GM12878 (cell line): Measurements from ENCODE around the gene CCDC136. TPM values are rescaled to one million over a fixed set of nuclear protein-coding genes. Genes with fewer than 3 reads are reported as not detected.
A peak's percentile ranks its signal among the peaks of the same experiment; 100 is the strongest.

ENCODE experiments used
- ATAC-seq: fragments of 200-7000 bp; cut with Tn5 transposase; 3 replicates; pipeline ENCODE4 v1.9.1; 2020; ENCODE audit warnings: mild to moderate bottlenecking, moderate library complexity
- BruUV-seq: library from RNA; stranded (reverse); fragments of 400-500 nt; replicated peaks from 2 replicates; lab custom pipeline; 2021; lab: Mats Ljungman, UMichigan
- CTCF ChIA-PET: fragments of 300-600 bp; sonication (Branson Sonifier 250); formaldehyde crosslinking; extraction: SDS; loops from one replicate; lab custom pipeline; 2021; ENCODE audit warnings: inconsistent platforms; lab: Yijun Ruan, JAX
- POLR2A ChIA-PET: fragments of 350-600 bp; formaldehyde crosslinking; extraction: SDS; loops from one replicate; lab custom pipeline; 2021; ENCODE audit warnings: inconsistent platforms; lab: Charles Lee
- RAD21 ChIA-PET: fragments of 300-600 bp; sonication (Branson Sonifier 250); formaldehyde crosslinking; loops from one replicate; lab custom pipeline; 2023; ENCODE audit warnings: antibody characterized with exemption; ENCODE audit not compliant: unreplicated experiment; lab: Charles Lee
- SMC1A ChIA-PET: fragments of 300-600 bp; sonication (Branson Sonifier 250); formaldehyde crosslinking; loops from one replicate; lab custom pipeline; 2023; ENCODE audit not compliant: unreplicated experiment, uncharacterized antibody; lab: Charles Lee
- DNase-seq: peaks from one replicate; pipeline ENCODE4 v3.0.0-alpha.2; 2011; ENCODE audit warnings: low read depth, low spot score
- FAIRE-seq: peaks from 3 replicates; lab custom pipeline; 2011; peaks lifted over from hg19 to GRCh38; lab: Jason Lieb, UNC
- H2AFZ ChIP-seq: 2 replicates; pipeline ENCODE4 v1.6.0; 2011; ENCODE audit warnings: low read depth, low read length, control low read depth; ENCODE audit not compliant: control insufficient read depth
- H3K27ac ChIP-seq: 2 replicates; pipeline ENCODE4 v1.5.1; 2011; ENCODE audit warnings: control low read depth; ENCODE audit not compliant: control insufficient read depth, insufficient read depth
- H3K27me3 ChIP-seq, 2 experiments: replicated peaks in 1 of 2; 2 replicates each; pipeline versions ENCODE4 v1.6.0 to v1.6.1; 2011; ENCODE audit warnings: low read length in 1 of 2; ENCODE audit not compliant: control insufficient read depth in 2 of 2, insufficient read depth in 2 of 2
- H3K36me3 ChIP-seq, 2 experiments: 2 replicates each; pipeline ENCODE4 v1.5.1; 2011; ENCODE audit warnings: low read length in 1 of 2; ENCODE audit not compliant: control insufficient read depth in 2 of 2, insufficient read depth in 2 of 2
- H3K4me1 ChIP-seq: 2 replicates; pipeline ENCODE4 v1.6.1; 2011; ENCODE audit warnings: mild to moderate bottlenecking, low read length, moderate library complexity, mixed read lengths; ENCODE audit not compliant: control insufficient read depth, insufficient read depth
- H3K4me2 ChIP-seq: 2 replicates; pipeline ENCODE4 v1.6.0; 2011; ENCODE audit warnings: control low read depth; ENCODE audit not compliant: control insufficient read depth, insufficient read depth
- H3K4me3 ChIP-seq: fragments of 200-600 bp; sonication (generic); 2 replicates; pipeline ENCODE4 v1.5.1; 2016
- H3K79me2 ChIP-seq: 2 replicates; pipeline ENCODE4 v1.6.0; 2011; ENCODE audit warnings: low read length; ENCODE audit not compliant: control insufficient read depth, insufficient read depth
- H3K9ac ChIP-seq: 2 replicates; pipeline ENCODE4 v1.8.0; 2011; ENCODE audit warnings: low read length, control low read depth, mixed read lengths; ENCODE audit not compliant: control insufficient read depth, insufficient read depth
- H3K9me3 ChIP-seq: replicated peaks from 3 replicates; pipeline ENCODE4 v1.5.1; 2011; ENCODE audit warnings: mild to moderate bottlenecking, low read length; ENCODE audit not compliant: control insufficient read depth, insufficient read depth
- H4K20me1 ChIP-seq: 2 replicates; pipeline ENCODE4 v1.6.0; 2011; ENCODE audit not compliant: control insufficient read depth, insufficient read depth
- CEBPB ChIP-seq, 2 experiments: fragments of 150-350 bp in 1 of 2; IDR thresholded peaks; 2 replicates each; pipeline ENCODE4 v1.6.1; 2012 to 2014; ENCODE audit warnings: low read depth in 2 of 2, low read length in 2 of 2, borderline replicate concordance in 1 of 2, inconsistent platforms in 1 of 2
- HDAC2 ChIP-seq: fragments of 200-600 bp; sonication (generic); IDR thresholded peaks from 2 replicates; pipeline ENCODE4 v1.6.1; 2017
- NR2C1 ChIP-seq: fragments of 450-650 bp; IDR thresholded peaks from 2 replicates; pipeline ENCODE4 v1.6.1; 2017; ENCODE audit warnings: antibody characterized with exemption, mild to moderate bottlenecking, moderate library complexity
- POU2F2 ChIP-seq: IDR thresholded peaks from 3 replicates; pipeline ENCODE4 v1.6.1; 2011; ENCODE audit warnings: low read depth, mild to moderate bottlenecking, low read length, borderline replicate concordance
- REST ChIP-seq: IDR thresholded peaks from 2 replicates; pipeline ENCODE4 v1.6.1; 2012; ENCODE audit warnings: mild to moderate bottlenecking, low read depth, low read length
- WGBS: methylation state at CpG from one replicate; pipeline ENCODE4 v1.1.6; 2016; ENCODE audit warnings: low lambda C conversion rate; ENCODE audit not compliant: insufficient replicate concordance, insufficient coverage; ENCODE audit errors: missing lambda C conversion rate; 5-methylcytosine and 5-hydroxymethylcytosine counted together
- in situ Hi-C: fragments of 300-500 bp; cut with MboI; formaldehyde crosslinking; loops from 9 replicates; pipeline ENCODE4 v1.14.3; 2018; ENCODE audit warnings: mixed read lengths
- intact Hi-C: fragments of 100-400 bp; cut with micrococcal nuclease; formaldehyde crosslinking; loops from one replicate; pipeline ENCODE4 v1.14.2; 2022; ENCODE audit not compliant: unreplicated experiment
- polyA plus RNA-seq, 11 experiments: library from polyadenylated mRNA; depleted of rRNA in 4 of 11; unstranded in 6 of 11; stranded (reverse) in 5 of 11; fragments of >200 nt; fragmentation: Nextera tagmentation in 4 of 11; fragmentation: Illumina TruSeq in 1 of 11; extraction: Ambion mirVana in 4 of 11; extraction: Trizol in 1 of 11; gene quantifications; 1 replicate in 1 of 11; 2 replicates in 10 of 11; pipeline versions ENCODE4 v1.2.1 to v1.2.3, GENCODE V29; 2011 to 2016; ENCODE audit warnings: inconsistent platforms in 2 of 11, missing spikeins in 2 of 11, low read depth in 1 of 11
- total RNA-seq, 4 experiments: library from RNA; depleted of rRNA in 3 of 4; stranded (reverse); fragments of >200 nt in 3 of 4; fragmentation: Illumina TruSeq in 1 of 4; extraction: Trizol in 1 of 4; gene quantifications; 2 replicates each; pipeline versions ENCODE4 v1.2.1 to v1.2.3, GENCODE V29; 2013 to 2021

The CCDC136 gene
- total and polyA plus RNA-seq, 10 of the 15 experiments (the other 5 are each of a cell fraction or from before 2014, with no cell fraction given) = 0.32 to 4.8 (median 1.5) TPM

- TF ChIP-seq HDAC2 = no peak
- TF ChIP-seq CEBPB (IDR thresholded peaks at IDR 0.05; ENCODE audit: borderline replicate concordance in 1 of 2, low read depth in 2 of 2, low read length in 2 of 2) = no peak
- no peak for TF ChIP-seq POU2F2
These were observed 9.2 kb downstream of the CCDC136 start (continued) for GRCh38 chr7:128801003-128801402.

- in situ Hi-C loops (no loop called here), intact Hi-C loops (no loop called here)
- no peaks in the 10 kb centered on the region for H3K36me3 ChIP-seq
- FAIRE-seq (no peak), ATAC-seq (no peak), DNase-seq (no peak)
- peak; percentile 54 for TF ChIP-seq REST
- TF ChIP-seq NR2C1 = no peak
- H3K4me3 ChIP-seq = no peak overlapping the region
- no peaks in the 10 kb centered on the region for H3K27me3 ChIP-seq
- H3K4me2 ChIP-seq = no peak overlapping the region
- no peaks in the 10 kb centered on the region for H4K20me1 ChIP-seq
- no peaks in the 10 kb centered on the region for H3K4me1 ChIP-seq
- WGBS = 35% methylated on average over 2 of the region's 2 CpGs
- no peaks in the 10 kb centered on the region for H3K9me3 ChIP-seq
- H2AFZ ChIP-seq = no peak overlapping the region
- ChIA-PET SMC1A (interaction anchor here (0.6 kb wide), 1 partner anchor 529 kb away, joined by 3 read pairs; no protein-coding TSS in a partner anchor), CTCF (no interaction called here), RAD21 (no interaction called here), POLR2A (no interaction called here)
- no peak overlapping the region for H3K27ac ChIP-seq
- H3K9ac ChIP-seq = no peak overlapping the region
- BruUV-seq = no TSS peak
- no peaks in the 10 kb centered on the region for H3K79me2 ChIP-seq
These were observed 10.1 kb downstream of the CCDC136 start for GRCh38 chr7:128801667-128802418.
